Measurements from ENCODE around the gene FLNB. TPM values are rescaled to one million over a fixed set of nuclear protein-coding genes. Genes with fewer than 3 reads are reported as not detected.

Gene FLNB
- total and polyA plus RNA-seq, 9 of the 15 experiments (the other 6 are each of a cell fraction or from before 2014, with no cell fraction given) = 9.4 to 48.1 (median 25.6) TPM

DNA sequence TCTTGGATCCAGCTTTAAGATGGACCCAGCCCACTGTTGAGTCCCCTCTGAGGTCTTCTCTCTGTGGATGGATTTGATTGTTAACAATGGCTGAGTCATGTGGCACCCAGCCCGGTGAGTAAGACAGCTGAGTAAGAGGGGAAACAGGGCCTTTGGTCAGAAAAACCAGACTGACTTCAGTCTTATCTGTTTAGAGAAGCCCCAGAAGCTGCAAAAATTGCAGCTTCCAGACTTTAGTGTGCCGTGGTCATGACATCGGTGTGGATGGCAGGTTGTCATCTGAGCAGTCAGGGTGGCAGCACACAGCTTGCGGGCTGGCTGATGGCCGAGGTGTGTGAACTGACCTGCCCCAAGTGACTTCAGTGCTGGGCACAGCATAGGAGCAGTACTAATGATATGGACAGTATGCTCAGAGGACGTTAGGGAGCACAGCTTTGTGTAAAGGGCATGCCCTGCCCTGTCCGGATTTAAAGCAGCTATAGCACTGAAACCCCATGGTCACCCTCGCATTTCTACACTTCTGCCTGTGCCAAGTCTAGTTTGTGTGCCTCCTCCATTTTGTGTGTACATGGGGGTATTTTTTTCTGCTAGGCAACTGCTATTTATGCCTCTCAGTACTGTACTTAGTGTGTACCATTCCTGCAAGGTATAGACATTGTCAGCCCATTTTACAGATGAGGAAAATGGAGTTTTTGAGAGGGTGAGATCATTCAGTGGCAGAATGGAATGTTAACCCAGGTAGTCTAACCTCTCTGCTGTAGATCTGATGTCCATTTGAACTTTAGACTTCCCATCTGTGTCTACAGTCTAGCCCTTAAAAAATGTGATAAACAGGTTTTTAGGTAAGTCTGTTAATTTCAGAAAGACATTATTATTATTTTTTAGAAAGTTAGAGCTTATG, 44.4 kb downstream of the FLNB start (continued):
- TF ChIP-seq POU5F1 (IDR thresholded peaks at IDR 0.05; ENCODE audit: borderline replicate concordance, low read depth, low read length, partially characterized antibody) = no peak
- TF ChIP-seq, protein P1, sequence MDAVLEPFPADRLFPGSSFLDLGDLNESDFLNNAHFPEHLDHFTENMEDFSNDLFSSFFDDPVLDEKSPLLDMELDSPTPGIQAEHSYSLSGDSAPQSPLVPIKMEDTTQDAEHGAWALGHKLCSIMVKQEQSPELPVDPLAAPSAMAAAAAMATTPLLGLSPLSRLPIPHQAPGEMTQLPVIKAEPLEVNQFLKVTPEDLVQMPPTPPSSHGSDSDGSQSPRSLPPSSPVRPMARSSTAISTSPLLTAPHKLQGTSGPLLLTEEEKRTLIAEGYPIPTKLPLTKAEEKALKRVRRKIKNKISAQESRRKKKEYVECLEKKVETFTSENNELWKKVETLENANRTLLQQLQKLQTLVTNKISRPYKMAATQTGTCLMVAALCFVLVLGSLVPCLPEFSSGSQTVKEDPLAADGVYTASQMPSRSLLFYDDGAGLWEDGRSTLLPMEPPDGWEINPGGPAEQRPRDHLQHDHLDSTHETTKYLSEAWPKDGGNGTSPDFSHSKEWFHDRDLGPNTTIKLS (IDR thresholded peaks at IDR 0.05; ENCODE audit: borderline replicate concordance, low read depth) = no peak
- no peak for TF ChIP-seq SIX5 (IDR thresholded peaks at IDR 0.05; ENCODE audit: borderline replicate concordance in 1 of 2, insufficient read depth in 1 of 2, low read depth in 1 of 2, low read length in 2 of 2)
- TF ChIP-seq TEAD1 (CRISPR knock-in tag; IDR thresholded peaks at IDR 0.05) = no peak
- peak; percentile 88 for TF ChIP-seq JUND (IDR thresholded peaks at IDR 0.05; ENCODE audit: borderline replicate concordance, low read depth, low read length)
- peak; percentile 80; the same call in 1 of the 3 replicates for TF ChIP-seq JUND (tag; IDR thresholded peaks at IDR 0.05; ENCODE audit: borderline replicate concordance, low read depth, low read length)
- TF ChIP-seq ARID2 (IDR thresholded peaks at IDR 0.05) = no peak

DNA sequence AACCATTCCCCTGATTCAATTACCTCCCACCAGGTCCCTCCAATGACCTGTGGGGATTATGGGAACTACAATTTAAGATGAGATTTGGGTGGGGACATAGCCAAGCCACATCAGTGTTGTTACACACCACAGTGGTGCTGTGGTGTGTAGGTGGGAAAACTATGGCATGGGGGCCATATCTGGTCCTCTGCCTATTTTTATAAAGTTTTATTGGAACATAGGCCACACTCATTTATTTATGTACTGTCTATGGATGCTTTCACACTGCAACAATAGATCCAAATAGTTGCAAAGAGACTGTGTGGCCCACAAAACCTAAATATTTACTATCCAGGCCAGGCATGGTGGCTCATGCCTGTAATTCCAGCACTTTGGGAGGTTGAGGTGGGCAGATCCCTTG, 46.4 kb downstream of the FLNB start:
- H3K79me2 ChIP-seq (ENCODE audit: control insufficient read depth, insufficient read depth, low read length) = peaks cover 40% of the 10 kb centered on the region
- H3K9me3 ChIP-seq (replicated peaks; ENCODE audit: control insufficient read depth, insufficient read depth, low read depth, low read length) = no peaks in the 10 kb centered on the region
- CTCF ChIA-PET (ENCODE audit: low intra/inter-chr PET ratio) = no interaction called here
- ATAC-seq (no peak), FAIRE-seq (no peak), DNase-seq (ENCODE audit: extremely low read depth in 1 of 4, low spot score in 3 of 4) (no peak)
- intact Hi-C loops (cut with micrococcal nuclease) (no loop called here), in situ Hi-C loops (cut with MboI) (no loop called here)
- no TSS peak for BruUV-seq (replicated peaks)
- H3K9ac ChIP-seq (ENCODE audit: insufficient read depth in 1 of 2, low read depth in 2 of 2, low read length in 2 of 2) = no peak overlapping the region
- 0 out of 2 replicates have a peak, but pooled peaks cover 5% of the 10 kb centered on the region for H4K20me1 ChIP-seq (replicated peaks; ENCODE audit: control insufficient read depth, insufficient read depth, low read length)
- no peak overlapping the region for H3K27ac ChIP-seq (ENCODE audit: extremely low read depth, low read depth, low read length)
- H3K36me3 ChIP-seq (ENCODE audit: control insufficient read depth, insufficient read depth, low read length) = no peaks in the 10 kb centered on the region
- peaks cover 13 to 34% of the 10 kb centered on the region in 2 experiments; a peak in 4 of 5 replicates for H3K4me1 ChIP-seq (replicated peaks in 1 of 2; ENCODE audit: control insufficient read depth in 2 of 2, insufficient read depth in 2 of 2, low read length in 2 of 2)
- POLR2A ChIA-PET = interaction anchor here (1.1 kb wide), 1 partner anchor 11 kb away, joined by 4 read pairs; no protein-coding TSS in a partner anchor
- no peaks in the 10 kb centered on the region for H3K27me3 ChIP-seq (ENCODE audit: control insufficient read depth in 2 of 2, insufficient read depth in 2 of 2, low read length in 2 of 2)
- H3K4me3 ChIP-seq = no peak overlapping the region
- no peak overlapping the region for H3K4me2 ChIP-seq (ENCODE audit: insufficient read depth, low read length)
- no peaks in the 10 kb centered on the region for H3K9me1 ChIP-seq (ENCODE audit: control insufficient read depth, insufficient read depth, low read length)
- no peak overlapping the region for H2AFZ ChIP-seq (ENCODE audit: low read depth, low read length)
- TF ChIP-seq ZNF75A (CRISPR knock-in tag; IDR thresholded peaks at IDR 0.05) = no peak

All from K562 (cell line).